KOPT-K1 (cell line): ENCODE results near the gene FBXO41.

Source experiments
- H3K27ac ChIP-seq: fragments of 200-600 bp; sonication (generic); 2 replicates; pipeline ENCODE4 v1.5.1; 2016; ENCODE audit warnings: antibody characterized with exemption, mild to moderate bottlenecking, low read depth, low read length; ENCODE audit not compliant: poor library complexity, severe bottlenecking
- H3K36me3 ChIP-seq: fragments of 200-600 bp; sonication (generic); 2 replicates; pipeline ENCODE4 v1.5.1; 2017; ENCODE audit warnings: antibody characterized with exemption, mild to moderate bottlenecking, low read length, moderate library complexity; ENCODE audit not compliant: insufficient read depth
- H3K9me3 ChIP-seq: fragments of 200-600 bp; sonication (generic); 2 replicates; pipeline ENCODE4 v1.5.1; 2017; ENCODE audit warnings: antibody characterized with exemption, low read length, mild to moderate bottlenecking; ENCODE audit not compliant: insufficient read depth, poor library complexity, severe bottlenecking

Gene FBXO41

DNA sequence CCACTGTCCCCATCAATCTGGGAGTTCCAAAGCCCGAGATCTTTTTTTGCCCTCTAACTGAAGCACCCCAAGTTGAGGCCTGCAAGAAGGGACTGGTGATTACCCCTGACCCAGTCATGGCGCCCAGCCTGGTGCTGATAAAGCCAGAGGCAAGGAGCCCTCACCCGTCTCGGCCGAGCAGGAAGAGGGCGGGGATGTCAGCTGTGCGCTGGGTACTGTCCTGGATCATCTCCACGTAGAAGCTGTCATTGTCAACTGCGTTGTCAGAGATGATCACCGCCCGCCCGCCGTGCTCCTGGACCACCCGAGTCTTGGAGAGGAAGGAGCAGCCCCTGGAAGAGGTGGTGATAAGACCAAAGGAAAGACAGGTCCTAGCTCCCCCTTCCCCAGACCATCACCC lies 55.6 kb downstream of the FBXO41 start:
- H3K9me3 ChIP-seq: no peaks in the 10 kb centered on the region
- H3K27ac ChIP-seq: no peak overlapping the region
- H3K36me3 ChIP-seq: peaks cover 64% of the 10 kb centered on the region

DNA sequence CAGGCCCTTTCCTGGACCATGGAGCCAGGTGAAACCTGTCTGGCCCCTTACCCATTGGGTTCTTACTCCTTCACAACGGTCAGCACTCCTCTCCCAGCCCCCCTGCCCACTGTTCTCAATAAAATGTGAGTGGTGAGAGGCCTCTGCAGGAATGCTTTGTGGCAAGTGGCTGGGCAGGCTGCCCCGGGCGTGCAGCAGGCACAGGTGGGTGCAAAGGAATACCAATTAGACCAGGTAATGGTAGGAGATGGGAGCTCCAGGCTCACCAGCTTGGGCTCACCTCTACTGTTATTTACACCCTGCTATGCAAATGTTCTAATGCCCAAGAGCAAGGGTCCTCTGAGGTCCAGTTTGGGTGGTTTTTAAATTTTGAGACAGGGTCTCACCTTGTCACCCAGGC lies 57.2 kb downstream of the FBXO41 start:
- Histone ChIP-seq H3K36me3 (peaks cover 79% of the 10 kb centered on the region), H3K9me3 (no peaks in the 10 kb centered on the region)

DNA sequence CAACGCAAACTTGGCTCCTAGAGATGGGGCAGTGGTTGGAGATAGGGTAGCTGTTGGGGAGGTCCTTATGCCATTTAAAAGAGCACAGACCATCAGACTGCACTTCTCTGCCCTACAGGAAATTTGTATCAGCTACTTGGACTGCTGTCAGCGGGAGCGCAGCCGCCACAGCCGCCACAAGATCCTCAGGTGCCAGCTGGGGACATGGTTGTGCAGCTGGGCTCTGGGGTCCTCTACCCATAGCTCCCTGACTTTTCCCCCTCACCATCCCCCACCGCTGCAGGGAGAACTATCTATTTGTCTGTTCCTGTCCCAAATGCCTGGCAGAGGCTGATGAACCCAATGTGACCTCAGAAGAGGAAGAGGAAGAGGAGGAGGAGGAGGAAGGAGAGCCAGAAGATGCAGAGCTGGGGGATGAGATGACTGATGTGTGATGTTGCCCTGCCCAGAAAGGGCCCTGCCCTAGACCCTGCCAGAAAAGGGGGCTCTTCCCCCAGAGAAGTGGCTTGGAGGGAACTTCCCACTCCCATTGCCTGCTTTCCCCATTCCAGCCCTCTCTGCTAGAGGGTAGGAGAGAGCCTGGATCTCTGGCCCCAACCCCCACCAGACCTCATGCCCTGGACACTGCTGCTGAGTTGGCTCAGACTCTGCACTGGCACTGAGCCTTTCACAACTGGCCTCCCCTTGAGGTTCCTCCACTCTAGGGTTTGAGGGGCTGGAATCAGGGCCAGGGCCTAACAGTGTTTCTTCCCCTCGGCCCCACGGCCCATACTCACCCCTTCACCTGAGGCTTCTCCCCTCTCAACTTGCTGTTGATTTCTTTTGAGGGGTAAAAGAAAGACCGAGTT lies 58.5 kb downstream of the FBXO41 start:
- H3K9me3 ChIP-seq: no peaks in the 10 kb centered on the region
- H3K36me3 ChIP-seq: peaks cover 93% of the 10 kb centered on the region
- H3K27ac ChIP-seq: no peak overlapping the region

More for the DNA sequence above, 57.2 kb downstream of the FBXO41 start:
- no peak overlapping the region for H3K27ac ChIP-seq

DNA sequence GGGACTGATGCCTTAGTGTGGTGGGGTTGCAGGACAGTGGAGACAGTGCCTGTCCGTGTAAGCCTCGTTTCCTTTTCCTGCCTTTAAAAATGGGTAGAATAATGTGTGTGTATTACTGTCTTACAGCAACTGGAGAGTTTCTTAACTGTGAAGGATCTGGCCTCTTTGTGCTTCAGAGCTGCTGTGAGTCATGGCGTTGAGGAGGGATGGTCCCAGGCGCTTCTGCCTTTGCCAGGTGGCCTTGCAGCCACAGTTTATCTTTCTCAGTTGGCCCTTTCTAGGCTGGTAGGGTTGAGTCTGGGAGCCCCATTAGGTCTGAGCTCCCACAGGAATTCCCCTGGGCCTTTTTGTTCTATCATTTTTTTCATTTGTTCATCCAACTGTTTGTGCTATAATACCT lies 60.5 kb downstream of the FBXO41 start:
- Histone ChIP-seq H3K9me3 (no peaks in the 10 kb centered on the region), H3K27ac (no peak overlapping the region), H3K36me3 (peaks cover 98% of the 10 kb centered on the region)

DNA sequence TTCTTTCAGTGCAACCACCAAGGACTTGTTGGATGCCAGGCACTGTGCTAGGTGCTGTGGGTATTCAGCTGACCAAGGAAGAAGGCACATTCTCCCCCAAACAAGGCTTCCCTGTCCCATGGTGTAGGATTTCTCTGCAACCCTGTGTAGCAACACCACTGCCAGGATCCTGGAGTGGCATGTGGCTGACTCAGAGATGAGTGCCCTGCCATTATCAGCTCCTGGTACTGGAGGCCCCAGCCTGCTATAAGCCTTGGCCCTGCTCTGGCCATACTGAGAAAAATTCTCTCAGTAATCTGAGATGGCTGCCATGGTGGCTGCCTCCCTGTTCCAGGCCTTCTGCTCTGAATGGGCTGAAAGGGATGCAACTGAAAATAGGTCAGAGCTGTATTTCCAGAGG lies 66.0 kb downstream of the FBXO41 start:
- Histone ChIP-seq H3K36me3 (peaks cover 44% of the 10 kb centered on the region), H3K27ac (no peak overlapping the region), H3K9me3 (no peaks in the 10 kb centered on the region)

DNA sequence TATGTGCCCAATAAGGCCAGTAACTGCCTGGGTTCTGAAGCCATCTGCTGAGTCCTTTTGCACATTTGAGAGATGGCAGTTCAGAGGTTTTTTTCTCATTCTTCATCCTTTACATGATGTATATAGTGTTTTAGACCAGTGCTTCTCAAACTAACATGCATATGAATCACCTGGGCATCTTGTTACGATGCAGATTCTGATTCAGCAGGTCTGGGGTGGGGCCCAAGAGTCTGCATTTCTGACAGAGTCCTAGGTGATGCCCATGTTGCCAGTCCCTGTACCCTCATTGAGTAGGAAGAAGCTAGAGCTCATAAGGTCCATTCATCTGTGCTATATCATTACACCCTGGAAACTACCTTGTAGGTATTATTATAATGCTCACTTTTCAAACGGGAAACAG lies 66.5 kb downstream of the FBXO41 start:
- H3K9me3 ChIP-seq: no peaks in the 10 kb centered on the region
- no peak overlapping the region for H3K27ac ChIP-seq
- peaks cover 39% of the 10 kb centered on the region for H3K36me3 ChIP-seq

DNA sequence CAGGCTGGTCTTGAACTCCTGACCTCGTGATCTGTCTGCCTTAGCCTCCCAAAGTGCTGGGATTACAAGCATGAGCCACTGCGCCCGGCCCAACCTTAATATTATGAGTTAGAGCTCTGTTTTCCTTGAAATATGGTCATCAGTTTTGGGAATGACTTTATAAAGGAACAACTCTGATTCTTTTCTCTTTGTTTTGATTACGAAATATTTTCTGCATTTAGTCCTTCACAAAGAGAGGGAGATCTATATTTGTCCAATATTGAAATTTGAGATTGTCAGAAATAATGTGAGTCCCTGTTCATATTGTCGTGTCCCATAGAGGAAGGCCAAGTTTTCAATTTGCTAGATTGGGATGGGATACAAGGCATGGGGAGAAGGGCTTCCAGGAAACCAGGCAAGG lies 67.1 kb downstream of the FBXO41 start:
- Histone ChIP-seq H3K9me3 (no peaks in the 10 kb centered on the region), H3K36me3 (peaks cover 33% of the 10 kb centered on the region), H3K27ac (no peak overlapping the region)

DNA sequence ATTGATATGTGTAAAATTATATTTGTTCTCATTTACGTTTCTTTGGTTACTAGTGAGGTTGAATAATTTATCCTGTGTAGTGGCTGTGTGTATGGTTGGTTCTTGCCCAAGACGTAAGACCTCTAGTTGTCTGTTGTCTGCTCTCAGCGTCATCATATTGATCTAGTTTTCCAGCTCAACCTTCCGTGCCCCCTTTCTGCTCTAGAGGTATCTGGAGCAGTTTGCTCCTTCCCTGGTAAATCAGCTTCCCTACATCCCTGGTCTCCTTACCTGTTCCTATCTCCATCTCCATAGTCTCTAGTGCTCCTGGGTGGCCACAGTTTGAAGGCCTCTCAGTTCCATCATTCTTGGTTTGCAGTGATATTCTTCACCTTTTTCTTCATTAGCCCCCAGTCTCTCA lies 69.0 kb downstream of the FBXO41 start:
- H3K27ac ChIP-seq: peak overlapping the region; percentile 72
- H3K9me3 ChIP-seq: no peaks in the 10 kb centered on the region
- H3K36me3 ChIP-seq: peaks cover 15% of the 10 kb centered on the region; the same call in 1 of the 2 replicates

DNA sequence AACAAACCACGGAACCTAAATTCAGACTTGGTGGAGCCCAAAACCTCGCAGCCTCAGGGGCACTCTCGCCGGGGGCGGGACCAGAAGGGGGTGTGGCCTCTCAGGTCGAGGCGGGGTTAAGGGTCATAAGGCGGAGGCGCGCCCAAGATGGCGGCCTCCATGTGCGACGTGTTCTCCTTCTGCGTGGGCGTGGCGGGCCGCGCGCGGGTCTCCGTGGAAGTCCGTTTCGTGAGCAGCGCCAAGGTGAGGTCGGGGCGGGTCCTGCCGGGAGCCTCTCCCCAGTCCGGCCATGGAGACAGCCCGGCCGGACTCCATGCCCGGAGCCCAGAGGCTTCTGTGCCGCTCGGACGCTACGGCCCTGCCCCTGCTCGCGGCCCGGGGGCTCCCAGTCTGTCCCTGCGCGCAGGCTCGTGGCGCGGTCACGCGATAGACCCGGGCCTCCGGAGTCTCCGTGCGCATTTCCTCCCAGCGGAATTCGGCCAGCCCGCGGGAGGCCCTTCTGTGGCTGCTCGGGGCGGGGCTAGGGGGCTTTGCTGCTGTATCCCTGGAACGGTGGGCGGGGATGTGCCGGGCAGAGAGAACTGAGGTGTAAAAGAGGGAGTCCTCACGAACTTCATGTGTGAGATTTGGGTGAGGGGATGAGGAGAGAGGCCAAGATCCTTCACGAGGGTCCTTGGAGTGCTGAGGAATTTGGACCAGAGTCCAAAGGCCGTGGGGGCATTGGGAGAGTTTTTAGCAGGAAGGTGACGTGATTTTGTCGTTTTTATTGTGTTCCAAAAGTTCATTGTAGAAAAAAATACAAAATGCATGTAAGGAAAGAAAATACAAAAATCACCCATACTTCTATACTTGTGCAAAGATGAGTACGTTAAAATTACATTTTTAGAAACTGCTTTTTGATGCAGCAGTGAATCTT lies 69.9 kb downstream of the FBXO41 start, which contains the start of gene SMYD5:
TSS of gene SMYD5 (plus strand) at position 126 of the 916 bp plus-strand sequence. CDS start at position 148, 22 bp downstream.
- peak within 1 kb of the TSS; percentile 72 for H3K27ac ChIP-seq
- H3K9me3 ChIP-seq: no peaks in the 10 kb centered on the region
- H3K36me3 ChIP-seq: peaks cover 7% of the 10 kb centered on the region; the same call in 1 of the 2 replicates

DNA sequence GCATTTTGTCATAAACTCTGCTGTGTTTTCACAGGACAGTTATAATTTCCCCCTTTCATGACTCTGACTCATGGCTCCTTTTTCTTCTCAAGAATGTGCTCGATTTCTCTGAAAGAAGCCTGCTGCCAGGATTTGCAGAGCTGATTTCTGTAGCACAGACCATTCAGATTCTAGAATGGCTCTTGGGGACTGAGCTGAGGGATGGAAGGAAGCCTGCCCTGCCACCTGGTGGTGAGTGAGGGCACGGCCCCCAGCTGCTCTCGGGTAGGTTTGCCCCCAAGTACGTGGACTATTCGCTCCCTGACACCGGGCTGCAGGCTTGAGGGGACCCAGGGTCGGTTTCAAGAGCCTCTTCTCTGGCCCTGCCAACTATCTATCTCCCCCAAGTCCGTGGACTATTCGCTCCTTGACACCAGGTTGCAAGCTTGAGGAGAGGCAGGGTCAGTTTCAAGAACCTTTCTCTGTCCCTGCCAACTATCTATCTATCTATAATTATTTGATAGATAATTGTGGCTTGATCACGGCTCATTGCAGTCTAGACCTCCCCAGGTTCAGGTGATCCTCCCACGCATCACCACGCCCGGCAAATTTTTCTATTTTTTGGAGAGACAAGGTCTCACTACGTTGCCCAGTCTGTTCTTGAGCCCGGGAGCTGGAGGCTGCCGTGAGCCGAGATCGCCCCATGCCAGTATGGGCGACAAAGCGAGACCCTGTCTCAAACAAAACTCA lies 71.7 kb downstream of the FBXO41 start:
- H3K27ac ChIP-seq: no peak overlapping the region
- no peaks in the 10 kb centered on the region for H3K36me3 ChIP-seq
- H3K9me3 ChIP-seq: no peaks in the 10 kb centered on the region

DNA sequence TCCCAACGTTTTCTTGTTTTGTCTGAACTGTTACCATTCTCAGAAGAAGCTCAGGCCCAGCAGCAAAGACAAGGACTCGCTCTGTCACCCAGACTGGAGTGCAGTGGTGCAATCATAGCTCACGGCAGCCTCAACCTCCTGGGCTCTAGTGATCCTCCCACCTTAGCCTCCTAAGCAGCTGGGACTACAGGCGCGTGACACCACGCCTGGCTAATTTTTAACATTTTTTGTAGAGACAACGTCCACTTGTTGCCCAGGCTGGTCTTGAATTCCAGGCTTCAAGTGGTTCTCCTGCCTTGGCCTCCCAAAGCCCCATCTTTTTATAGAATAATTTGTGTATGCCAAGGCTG lies 72.2 kb downstream of the FBXO41 start:
- Histone ChIP-seq H3K27ac (no peak overlapping the region), H3K36me3 (no peaks in the 10 kb centered on the region), H3K9me3 (no peaks in the 10 kb centered on the region)

DNA sequence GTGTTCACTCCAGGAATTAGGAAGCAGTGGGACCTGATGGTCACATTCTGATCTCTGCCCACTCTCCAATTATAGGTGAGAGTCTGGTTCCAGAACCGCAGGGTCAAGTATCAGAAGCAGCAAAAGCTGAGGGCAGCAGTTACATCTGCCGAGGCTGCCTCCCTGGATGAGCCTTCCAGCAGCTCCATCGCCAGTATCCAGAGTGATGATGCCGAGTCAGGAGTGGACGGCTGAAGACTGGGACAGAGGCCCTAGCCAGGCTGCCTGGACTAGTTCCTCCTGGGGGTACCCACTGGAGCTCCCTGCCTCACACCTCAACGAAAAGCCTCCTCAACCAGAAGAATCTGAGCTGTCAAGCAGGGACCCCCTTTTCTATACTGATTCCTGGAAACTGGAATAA lies 73.6 kb downstream of the FBXO41 start:
- H3K27ac ChIP-seq: no peak overlapping the region
- no peaks in the 10 kb centered on the region for H3K9me3 ChIP-seq
- no peaks in the 10 kb centered on the region for H3K36me3 ChIP-seq

DNA sequence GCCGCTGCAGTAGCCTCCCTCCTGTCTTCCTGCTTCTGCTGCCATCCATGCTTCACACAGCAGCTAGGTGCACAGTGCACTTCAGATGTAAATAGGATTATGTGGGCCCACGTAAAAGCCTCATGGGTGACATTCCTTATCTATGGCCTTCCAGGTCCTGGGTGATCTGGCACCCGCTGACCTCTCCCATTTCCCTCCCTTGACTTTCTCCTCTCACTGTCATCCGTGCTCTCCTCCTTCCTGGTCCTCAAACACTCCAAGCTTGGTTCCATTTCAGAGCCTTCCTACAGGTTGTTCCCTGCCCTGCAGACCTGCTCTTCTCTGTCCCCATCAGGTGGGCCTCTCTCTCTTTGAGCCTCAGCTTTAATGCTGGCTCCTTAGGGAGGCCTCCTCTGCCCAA lies 74.3 kb downstream of the FBXO41 start:
- Histone ChIP-seq H3K27ac (no peak overlapping the region), H3K9me3 (no peaks in the 10 kb centered on the region), H3K36me3 (no peaks in the 10 kb centered on the region)

DNA sequence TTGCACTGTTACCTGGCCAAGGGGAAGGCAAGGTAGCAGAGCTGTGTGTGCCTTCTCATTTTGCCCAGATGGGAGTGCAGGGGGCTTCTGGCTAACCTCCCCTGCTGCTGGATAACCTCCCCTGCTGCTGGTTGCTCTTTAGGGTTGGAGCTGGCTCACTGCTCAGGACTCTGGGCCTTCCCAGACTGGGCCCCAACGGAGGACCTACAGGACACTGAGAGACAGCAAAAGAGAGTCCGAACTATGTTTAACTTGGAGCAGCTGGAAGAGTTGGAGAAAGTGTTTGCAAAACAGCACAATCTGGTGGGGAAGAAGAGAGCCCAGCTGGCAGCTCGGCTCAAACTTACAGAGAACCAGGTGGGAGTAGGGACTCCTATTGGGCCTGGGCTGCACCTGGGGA lies 76.0 kb downstream of the FBXO41 start:
- no peak overlapping the region for H3K27ac ChIP-seq
- H3K36me3 ChIP-seq: no peaks in the 10 kb centered on the region

DNA sequence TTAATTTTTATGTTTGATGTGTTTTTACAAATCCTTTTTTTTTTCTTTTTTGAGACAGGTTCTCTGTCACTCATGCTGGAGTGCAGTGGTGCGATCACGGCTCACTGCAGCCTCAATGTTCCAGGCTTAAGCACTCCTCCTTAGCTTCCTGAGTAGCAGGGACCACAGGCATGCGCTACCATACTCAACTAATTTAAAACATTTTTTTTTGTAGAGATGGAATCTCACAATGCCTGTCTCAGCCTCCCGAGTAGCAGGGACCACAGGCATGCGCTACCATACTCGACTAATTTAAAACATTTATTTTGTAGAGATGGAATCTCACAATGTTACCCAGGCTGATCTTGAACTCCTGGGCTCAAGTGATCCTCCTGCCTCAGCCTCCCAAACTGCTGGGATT lies 78.7 kb downstream of the FBXO41 start:
- Histone ChIP-seq H3K36me3 (no peaks in the 10 kb centered on the region), H3K9me3 (no peaks in the 10 kb centered on the region), H3K27ac (no peak overlapping the region)

More for the DNA sequence above, 76.0 kb downstream of the FBXO41 start:
- no peaks in the 10 kb centered on the region for H3K9me3 ChIP-seq
